Astrocyte (in vitro differentiated cells and primary cell): ENCODE measurements around the gene SAC3D1. TPM values are rescaled to one million over a fixed set of nuclear protein-coding genes. Genes with fewer than 3 reads are reported as not detected.
A peak's percentile ranks its signal among the peaks of the same experiment; 100 is the strongest.
"Not testable (repeated sequence)": the region's sequence is repeated elsewhere in the genome, so short reads cannot be mapped to it uniquely, and the experiment has no call there.

Experiments used
- DNase-seq: peaks from one replicate; pipeline ENCODE4 v3.0.0-alpha.2; 2010; ENCODE audit warnings: low read depth
- FAIRE-seq: peaks from 2 replicates; lab custom pipeline; 2011; peaks lifted over from hg19 to GRCh38; lab: Jason Lieb, UNC
- H2AFZ ChIP-seq: 2 replicates; pipeline ENCODE4 v1.6.0; 2012; ENCODE audit warnings: low read depth, low read length, inconsistent platforms
- H3K27ac ChIP-seq: 2 replicates; pipeline ENCODE4 v1.5.1; 2011; ENCODE audit warnings: low read depth, low read length, inconsistent platforms
- H3K27me3 ChIP-seq: 2 replicates; pipeline ENCODE4 v1.6.0; 2011; ENCODE audit warnings: low read length, inconsistent platforms; ENCODE audit not compliant: insufficient read depth
- H3K36me3 ChIP-seq: 2 replicates; pipeline ENCODE4 v1.5.1; 2011; ENCODE audit warnings: low read length, inconsistent platforms; ENCODE audit not compliant: insufficient read depth
- H3K4me1 ChIP-seq: 2 replicates; pipeline ENCODE4 v1.5.1; 2011; ENCODE audit warnings: low read length, inconsistent platforms; ENCODE audit not compliant: insufficient read depth
- H3K4me2 ChIP-seq: 2 replicates; pipeline ENCODE4 v1.6.0; 2012; ENCODE audit warnings: low read length, inconsistent platforms
- H3K4me3 ChIP-seq: 2 replicates; pipeline ENCODE4 v1.5.1; 2011; ENCODE audit warnings: low read depth, mild to moderate bottlenecking, low read length, inconsistent platforms; ENCODE audit not compliant: insufficient read depth
- H3K79me2 ChIP-seq: 2 replicates; pipeline ENCODE4 v1.6.0; 2012; ENCODE audit warnings: mild to moderate bottlenecking, low read length, inconsistent platforms; ENCODE audit not compliant: insufficient read depth
- H3K9ac ChIP-seq: 2 replicates; pipeline ENCODE4 v1.6.0; 2012; ENCODE audit warnings: mild to moderate bottlenecking, low read length, inconsistent platforms
- H3K9me3 ChIP-seq: 2 replicates; pipeline ENCODE4 v1.5.1; 2012; ENCODE audit warnings: low read depth, mild to moderate bottlenecking, low read length, inconsistent platforms; ENCODE audit not compliant: insufficient read depth
- H4K20me1 ChIP-seq: 2 replicates; pipeline ENCODE4 v1.6.0; 2012; ENCODE audit warnings: low read length, inconsistent platforms; ENCODE audit not compliant: insufficient read depth
- H3K27ac Mint-ChIP-seq: one replicate; pipeline ENCODE4 v1.8.0; 2021; ENCODE audit warnings: mild to moderate bottlenecking, mixed read lengths; ENCODE audit not compliant: unreplicated experiment
- H3K27me3 Mint-ChIP-seq: one replicate; pipeline ENCODE4 v1.8.0; 2021; ENCODE audit warnings: low read depth, mixed read lengths; ENCODE audit not compliant: unreplicated experiment
- H3K36me3 Mint-ChIP-seq: one replicate; pipeline ENCODE4 v1.8.0; 2021; ENCODE audit warnings: low read depth, mixed read lengths; ENCODE audit not compliant: unreplicated experiment
- H3K4me1 Mint-ChIP-seq: one replicate; pipeline ENCODE4 v1.8.0; 2021; ENCODE audit warnings: low read depth, mixed read lengths; ENCODE audit not compliant: unreplicated experiment
- H3K4me3 Mint-ChIP-seq: one replicate; pipeline ENCODE4 v1.8.0; 2021; ENCODE audit warnings: mild to moderate bottlenecking, moderate library complexity, mixed read lengths; ENCODE audit not compliant: unreplicated experiment
- H3K9me3 Mint-ChIP-seq: one replicate; pipeline ENCODE4 v1.8.0; 2021; ENCODE audit warnings: mild to moderate bottlenecking, mixed read lengths; ENCODE audit not compliant: unreplicated experiment
- EZH2 ChIP-seq: IDR thresholded peaks from 2 replicates; pipeline ENCODE4 v1.6.1; 2012; ENCODE audit warnings: mild to moderate bottlenecking, low read length, inconsistent platforms; ENCODE audit not compliant: insufficient read depth
- total RNA-seq: library from RNA; stranded (reverse); gene quantifications from 2 replicates; pipeline ENCODE4 v1.2.1, GENCODE V29; 2021
- TF ChIP-seq, protein P1 (sequence below): IDR thresholded peaks from 2 replicates; pipeline ENCODE4 v1.5.1; 2011; ENCODE audit warnings: low read depth, mild to moderate bottlenecking, inconsistent platforms, low read length, moderate library complexity; ENCODE audit not compliant: insufficient read depth

The SAC3D1 gene
- total RNA-seq, 1 donor from 2014 or later, result 14.6 TPM

DNA sequence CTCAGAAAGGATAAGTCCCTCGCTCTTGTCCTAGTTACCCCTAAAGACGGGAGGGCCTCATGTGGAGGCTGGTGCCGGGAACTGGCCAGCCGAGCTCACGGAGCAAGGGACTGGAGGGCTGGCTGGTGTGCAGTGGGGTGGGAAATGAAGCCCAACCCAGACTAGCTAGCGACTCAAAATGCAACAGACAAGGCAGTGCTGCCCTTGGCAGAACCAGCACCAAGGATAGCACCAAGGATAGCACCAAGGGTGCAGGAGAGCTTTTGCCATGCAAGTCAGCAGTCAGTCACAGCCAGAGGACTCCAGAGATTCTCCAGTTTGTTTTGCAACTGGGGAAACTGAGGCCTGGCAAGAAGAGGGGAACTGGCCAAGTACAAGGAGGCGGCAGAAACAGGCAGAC, 37.7 kb upstream of the SAC3D1 start:
- no peak overlapping the region for H3K4me3 Mint-ChIP-seq
- Histone ChIP-seq H3K4me2 (no peak overlapping the region), H3K27ac (no peak overlapping the region), H3K36me3 (no peaks in the 10 kb centered on the region), H3K9me3 (no peaks in the 10 kb centered on the region), H2AFZ (no peak overlapping the region), H3K9ac (no peak overlapping the region), H3K4me1 (peaks cover 12% of the 10 kb centered on the region), H3K79me2 (no peaks in the 10 kb centered on the region), H4K20me1 (no peaks in the 10 kb centered on the region), H3K4me3 (no peak overlapping the region), H3K27me3 (no peaks in the 10 kb centered on the region)
- H3K4me1 Mint-ChIP-seq, result peaks cover 13% of the 10 kb centered on the region
- no peak overlapping the region for H3K27ac Mint-ChIP-seq
- no peaks in the 10 kb centered on the region for H3K36me3 Mint-ChIP-seq
- H3K27me3 Mint-ChIP-seq, result peaks cover 16% of the 10 kb centered on the region
- DNase-seq (peak; percentile 18), FAIRE-seq (no peak)
- peaks cover 4% of the 10 kb centered on the region for H3K9me3 Mint-ChIP-seq
- no peak for TF ChIP-seq EZH2
- TF ChIP-seq, protein P1, sequence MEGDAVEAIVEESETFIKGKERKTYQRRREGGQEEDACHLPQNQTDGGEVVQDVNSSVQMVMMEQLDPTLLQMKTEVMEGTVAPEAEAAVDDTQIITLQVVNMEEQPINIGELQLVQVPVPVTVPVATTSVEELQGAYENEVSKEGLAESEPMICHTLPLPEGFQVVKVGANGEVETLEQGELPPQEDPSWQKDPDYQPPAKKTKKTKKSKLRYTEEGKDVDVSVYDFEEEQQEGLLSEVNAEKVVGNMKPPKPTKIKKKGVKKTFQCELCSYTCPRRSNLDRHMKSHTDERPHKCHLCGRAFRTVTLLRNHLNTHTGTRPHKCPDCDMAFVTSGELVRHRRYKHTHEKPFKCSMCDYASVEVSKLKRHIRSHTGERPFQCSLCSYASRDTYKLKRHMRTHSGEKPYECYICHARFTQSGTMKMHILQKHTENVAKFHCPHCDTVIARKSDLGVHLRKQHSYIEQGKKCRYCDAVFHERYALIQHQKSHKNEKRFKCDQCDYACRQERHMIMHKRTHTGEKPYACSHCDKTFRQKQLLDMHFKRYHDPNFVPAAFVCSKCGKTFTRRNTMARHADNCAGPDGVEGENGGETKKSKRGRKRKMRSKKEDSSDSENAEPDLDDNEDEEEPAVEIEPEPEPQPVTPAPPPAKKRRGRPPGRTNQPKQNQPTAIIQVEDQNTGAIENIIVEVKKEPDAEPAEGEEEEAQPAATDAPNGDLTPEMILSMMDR, result no peak

DNA sequence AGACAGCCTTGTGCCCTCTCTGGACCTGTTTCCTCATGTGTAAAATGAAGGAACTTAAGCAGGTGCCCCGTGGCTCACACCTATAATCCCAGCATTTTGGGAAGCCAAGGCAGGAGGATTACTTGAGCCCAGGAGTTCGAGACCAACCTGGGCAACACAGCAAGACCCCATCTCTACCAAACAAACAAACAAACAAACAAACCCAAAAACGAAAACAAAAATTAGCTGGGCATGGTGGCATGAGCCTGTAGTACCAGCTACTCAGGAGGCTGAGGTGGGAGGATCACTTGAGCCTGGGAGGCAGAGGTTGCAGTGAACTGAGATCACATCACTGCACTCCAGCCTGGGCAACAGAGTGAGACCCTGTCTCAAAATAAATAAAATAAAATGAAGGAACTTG, 37.0 kb upstream of the SAC3D1 start:
- not testable (repeated sequence) for H3K27ac Mint-ChIP-seq, H3K9ac ChIP-seq, H3K9me3 Mint-ChIP-seq, H3K9me3 ChIP-seq, FAIRE-seq, H3K4me2 ChIP-seq, H3K27ac ChIP-seq, DNase-seq, H3K79me2 ChIP-seq, H4K20me1 ChIP-seq, H3K36me3 Mint-ChIP-seq, H3K4me3 Mint-ChIP-seq, H3K27me3 ChIP-seq, H3K4me3 ChIP-seq, H3K36me3 ChIP-seq, H2AFZ ChIP-seq
- peaks cover 12% of the 10 kb centered on the region for H3K4me1 ChIP-seq
- H3K4me1 Mint-ChIP-seq, result peaks cover 10% of the 10 kb centered on the region
- peaks cover 13% of the 10 kb centered on the region for H3K27me3 Mint-ChIP-seq

DNA sequence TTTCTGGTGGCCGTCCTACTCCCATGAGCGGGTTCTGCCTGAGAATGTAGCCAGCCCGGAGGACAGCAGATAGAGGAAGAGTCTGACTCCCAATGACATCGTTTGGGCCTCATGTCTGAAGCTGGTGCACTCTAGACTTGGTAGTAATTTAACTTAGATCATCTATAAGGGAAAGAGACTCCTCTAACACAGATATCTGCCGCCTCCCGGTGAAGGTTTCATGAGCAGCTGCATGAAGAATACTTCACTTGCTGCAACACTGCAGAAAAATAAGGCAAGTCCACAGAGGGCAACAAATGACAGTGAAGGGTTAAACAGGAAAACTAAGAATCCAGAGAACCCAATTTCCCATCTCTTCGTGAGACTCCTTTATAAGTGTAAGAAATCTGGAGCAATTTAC, 33.0 kb upstream of the SAC3D1 start:
- Histone ChIP-seq H3K9ac (no peak overlapping the region), H2AFZ (no peak overlapping the region), H3K36me3 (no peaks in the 10 kb centered on the region), H3K4me3 (no peak overlapping the region), H3K27me3 (no peaks in the 10 kb centered on the region), H4K20me1 (no peaks in the 10 kb centered on the region), H3K79me2 (no peaks in the 10 kb centered on the region), H3K27ac (peak overlapping the region; percentile 81), H3K9me3 (no peaks in the 10 kb centered on the region), H3K4me1 (peaks cover 12% of the 10 kb centered on the region), H3K4me2 (no peak overlapping the region)
- DNase-seq, result no peak
- FAIRE-seq, result no peak
- H3K9me3 Mint-ChIP-seq, result no peaks in the 10 kb centered on the region
- H3K4me3 Mint-ChIP-seq, result no peak overlapping the region
- TF ChIP-seq EZH2, result no peak
- TF ChIP-seq, protein P1, result no peak
- H3K4me1 Mint-ChIP-seq, result peaks cover 12% of the 10 kb centered on the region
- H3K36me3 Mint-ChIP-seq, result no peaks in the 10 kb centered on the region
- H3K27ac Mint-ChIP-seq, result peak overlapping the region; percentile 26
- peaks cover 9% of the 10 kb centered on the region for H3K27me3 Mint-ChIP-seq
